Globus pallidus (tissue), 1 donor: ENCODE results near the gene PRKG1.
"Not testable (repeated sequence)": the region's sequence is repeated elsewhere in the genome, so short reads cannot be mapped to it uniquely, and the experiment has no call there.

Source experiments
- DNase-seq: peaks from one replicate; pipeline ENCODE4 v3.0.0-alpha.2; 2015; ENCODE audit warnings: low spot score

Gene PRKG1

GRCh38 chr10:51227897-51228713 is 153.8 kb downstream of the PRKG1 start:
- DNase-seq, result no peak

DNA sequence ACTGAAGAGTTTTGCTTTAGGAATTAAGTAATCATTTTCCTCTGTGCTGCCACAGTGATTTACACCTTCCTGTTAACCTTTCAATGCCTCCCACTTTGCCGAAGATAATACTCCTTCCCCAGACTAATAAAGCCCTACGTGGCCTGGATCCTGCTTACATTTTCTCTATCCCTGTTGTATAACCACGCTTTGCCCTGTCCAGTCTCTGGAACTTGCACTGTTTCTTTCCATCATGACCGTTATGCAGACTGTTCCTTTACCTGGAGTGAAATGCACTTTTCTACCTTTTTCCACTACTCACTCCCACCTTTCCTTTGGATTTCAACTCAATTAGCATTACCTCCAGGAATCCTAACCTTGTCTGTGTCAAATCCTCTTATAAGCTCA is 154.4 kb downstream of the PRKG1 start:
- DNase-seq, result no peak

- no peak for DNase-seq
Observed at GRCh38 chr10:51230887-51231585, 156.7 kb downstream of the PRKG1 start.

DNA sequence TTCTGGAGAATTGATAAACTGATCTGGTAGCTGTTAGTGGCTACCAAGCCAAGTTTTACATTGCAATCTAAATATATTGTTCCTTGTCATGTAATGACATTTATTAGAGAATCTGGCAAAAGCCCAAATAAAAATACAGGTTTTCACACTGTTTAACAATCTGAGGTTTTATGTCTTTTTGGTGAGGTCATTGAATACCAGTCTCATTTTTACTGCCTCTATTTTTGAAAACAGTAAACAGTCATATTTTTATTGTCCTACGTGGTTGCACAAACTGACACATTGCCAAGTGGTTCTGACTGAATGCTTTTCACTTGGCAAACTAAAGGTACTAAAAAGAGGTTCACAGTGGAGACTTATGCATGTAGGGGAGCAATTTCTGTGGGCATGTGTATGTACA is 157.5 kb downstream of the PRKG1 start:
- DNase-seq, result no peak

DNA sequence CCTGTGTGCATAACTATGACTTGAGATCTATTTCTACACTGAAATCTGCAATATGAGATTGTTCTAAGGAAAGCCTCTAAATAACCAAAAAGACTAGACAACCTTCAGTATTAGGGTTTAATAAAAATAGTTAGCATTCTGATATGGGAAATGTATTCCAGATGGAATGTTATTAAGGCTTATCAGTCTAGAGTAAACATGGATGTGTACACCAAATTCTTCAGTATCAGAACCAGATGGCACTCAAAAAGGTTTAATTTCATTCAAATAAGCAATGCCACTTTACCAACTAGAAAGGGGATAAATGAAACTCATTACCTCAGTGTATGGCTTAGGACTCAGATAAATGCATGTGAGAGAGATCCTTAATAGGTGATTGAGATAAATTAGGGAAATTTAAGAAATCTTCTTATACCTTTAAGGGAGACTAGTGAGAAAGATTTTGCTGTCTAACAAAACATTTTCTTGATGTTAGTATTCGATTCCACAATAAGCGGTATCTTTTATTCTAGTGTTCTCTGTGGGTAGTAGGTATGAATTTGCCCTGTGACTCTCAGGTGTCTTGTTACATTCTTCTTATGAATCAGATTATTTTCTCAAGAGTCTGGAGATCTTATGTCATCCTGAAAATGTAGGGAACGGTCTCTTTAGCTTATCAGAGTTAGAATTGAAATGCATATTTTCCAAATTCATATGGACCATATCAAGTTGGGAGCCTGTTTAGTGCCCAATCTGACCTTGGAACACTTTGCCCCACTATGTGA is 159.2 kb downstream of the PRKG1 start:
- no peak for DNase-seq

DNA sequence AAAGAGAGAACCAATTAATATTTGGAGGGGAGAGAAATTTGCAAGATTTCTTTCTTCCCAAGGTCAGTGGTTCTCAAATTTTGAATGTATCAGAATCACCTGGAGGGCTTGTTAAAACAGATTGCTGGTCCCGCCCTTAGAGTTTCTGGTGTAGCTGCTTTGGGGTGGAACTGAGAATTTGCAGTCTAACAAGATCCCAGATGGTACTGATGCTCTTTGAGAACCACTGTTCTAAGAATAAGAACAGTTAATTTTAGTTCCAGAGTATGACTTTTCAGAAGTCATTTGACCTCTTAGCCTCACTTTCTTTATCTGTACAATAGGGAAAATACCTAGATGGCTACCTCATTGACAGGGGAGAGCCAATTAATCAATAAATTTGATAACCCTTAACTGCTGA is 161.6 kb downstream of the PRKG1 start:
- DNase-seq, result no peak

GRCh38 chr10:51239006-51239405 is 164.7 kb downstream of the PRKG1 start:
- DNase-seq, result no peak

GRCh38 chr10:51241461-51241860 is 167.2 kb downstream of the PRKG1 start:
- DNase-seq, result no peak

- no peak for DNase-seq
Observed at GRCh38 chr10:51242393-51242792, 168.1 kb downstream of the PRKG1 start.

GRCh38 chr10:51244309-51244708 is 170.0 kb downstream of the PRKG1 start:
- no peak for DNase-seq

- DNase-seq, result peak; percentile 16
Observed at GRCh38 chr10:51244748-51245490, 170.6 kb downstream of the PRKG1 start.

- no peak for DNase-seq
Observed at GRCh38 chr10:51246156-51246555, 171.9 kb downstream of the PRKG1 start.

DNA sequence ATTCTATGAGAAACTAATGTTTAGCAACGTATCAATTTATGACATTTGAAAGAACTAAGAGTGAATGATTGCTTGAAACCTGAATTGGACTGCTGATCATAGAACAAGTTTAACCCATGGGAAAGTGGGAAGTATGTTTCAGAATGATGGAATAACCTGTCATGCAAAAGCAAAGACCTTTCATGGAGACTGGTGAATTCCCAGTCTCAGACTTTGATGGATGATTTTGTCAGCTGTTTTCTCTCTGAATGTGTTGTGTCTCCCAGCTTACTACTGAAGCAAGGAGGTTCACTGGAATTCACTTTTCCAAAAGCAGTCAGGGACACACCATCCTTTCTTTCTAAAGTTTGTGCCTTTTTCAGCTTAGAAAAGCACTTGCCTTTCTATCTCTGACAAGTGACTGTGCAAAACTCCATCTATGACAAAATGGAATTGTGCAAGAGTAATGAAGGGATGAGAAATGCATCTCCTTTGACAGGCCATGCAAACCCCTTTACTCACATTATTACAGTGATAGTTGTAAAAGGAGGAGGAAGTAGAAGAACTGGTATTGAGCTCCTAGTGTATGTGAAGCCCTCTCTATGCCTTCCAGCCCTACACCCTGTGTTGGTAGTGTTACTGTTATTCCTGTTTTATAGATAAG is 176.1 kb downstream of the PRKG1 start:
- no peak for DNase-seq

- no peak for DNase-seq
Observed at GRCh38 chr10:51251110-51251509, 176.8 kb downstream of the PRKG1 start.

DNA sequence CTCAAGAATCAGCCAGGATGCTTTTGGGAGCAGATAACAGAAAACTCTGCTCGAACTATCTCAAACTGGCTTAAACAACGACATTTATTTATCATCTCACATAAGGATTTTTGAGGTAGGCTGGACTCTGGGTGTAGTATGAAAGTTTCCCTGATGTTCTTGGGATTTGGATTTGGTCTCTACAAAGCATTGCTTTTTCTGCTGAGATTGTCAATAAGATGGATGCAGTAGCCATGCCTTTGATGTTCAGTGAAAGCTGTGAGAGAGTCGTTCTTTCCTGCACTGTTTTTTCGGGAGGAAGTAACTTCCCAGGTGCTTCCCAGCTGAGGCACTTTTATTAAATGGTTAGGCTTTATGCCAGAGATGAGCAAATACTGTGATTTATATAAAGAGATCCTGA is 181.1 kb downstream of the PRKG1 start:
- DNase-seq, result no peak

- DNase-seq, result peak; percentile 3
Observed at GRCh38 chr10:51257511-51258248, 183.4 kb downstream of the PRKG1 start.

- DNase-seq, result no peak
Observed at GRCh38 chr10:51260376-51260775, 186.1 kb downstream of the PRKG1 start.

- no peak for DNase-seq
Observed at GRCh38 chr10:51266496-51266895, 192.2 kb downstream of the PRKG1 start.

DNA sequence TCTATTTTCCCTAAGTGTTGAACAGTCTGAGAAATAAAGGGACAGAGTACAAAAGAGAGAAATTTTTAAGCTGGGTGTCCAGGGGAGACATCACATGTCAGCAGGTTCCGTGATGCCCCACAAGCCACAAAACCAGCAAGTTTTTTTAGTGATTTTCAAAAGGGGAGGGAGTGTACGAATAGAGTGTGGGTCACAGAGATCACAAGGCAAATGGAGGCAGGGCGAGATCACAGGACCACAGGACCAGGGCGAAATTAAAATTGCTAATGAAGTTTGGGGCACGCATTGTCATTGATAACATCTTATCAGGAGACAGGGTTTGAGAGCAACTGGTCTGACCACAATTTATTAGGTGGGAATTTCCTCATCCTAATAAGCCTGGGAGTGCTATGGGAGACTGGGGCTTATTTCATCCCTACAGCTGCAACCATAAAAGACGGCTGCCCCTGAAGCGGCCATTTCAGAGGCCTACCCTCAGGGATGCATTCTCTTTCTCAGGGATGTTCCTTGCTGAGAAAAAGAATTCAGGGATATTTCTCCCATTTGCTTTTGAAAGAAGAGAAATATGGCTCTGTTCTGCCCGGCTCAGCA is 193.8 kb downstream of the PRKG1 start:
- DNase-seq, result not testable (repeated sequence)

GRCh38 chr10:51269821-51270220 is 195.5 kb downstream of the PRKG1 start:
- no peak for DNase-seq
